Ecto neural progenitor cell (in vitro differentiated cells): ENCODE data around the gene OPCML.

Source experiments
- DNase-seq: peaks from one replicate; pipeline ENCODE4 v3.0.0-alpha.2; 2018; ENCODE audit warnings: low spot score

OPCML gene

DNA sequence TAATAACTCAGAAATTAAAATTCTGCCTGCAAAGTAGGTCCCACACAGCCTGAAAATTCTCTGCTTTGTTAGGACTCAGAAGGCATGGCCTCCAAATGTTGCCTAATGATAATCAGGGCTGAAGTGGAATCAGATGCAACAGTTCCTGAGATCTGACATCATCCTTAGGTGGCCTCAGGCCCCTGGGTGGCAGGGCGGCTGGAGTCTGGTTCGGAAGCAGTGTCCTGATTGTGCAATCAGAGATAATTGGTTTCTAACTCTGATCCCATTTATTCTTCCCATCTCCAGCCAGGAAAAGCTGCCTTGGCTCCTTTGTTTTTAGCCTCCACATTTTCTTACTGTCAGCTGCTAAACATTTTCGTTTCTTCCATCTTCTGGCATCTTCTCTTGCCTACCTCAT lies 399.3 kb downstream of the OPCML start:
- no peak for DNase-seq

DNA sequence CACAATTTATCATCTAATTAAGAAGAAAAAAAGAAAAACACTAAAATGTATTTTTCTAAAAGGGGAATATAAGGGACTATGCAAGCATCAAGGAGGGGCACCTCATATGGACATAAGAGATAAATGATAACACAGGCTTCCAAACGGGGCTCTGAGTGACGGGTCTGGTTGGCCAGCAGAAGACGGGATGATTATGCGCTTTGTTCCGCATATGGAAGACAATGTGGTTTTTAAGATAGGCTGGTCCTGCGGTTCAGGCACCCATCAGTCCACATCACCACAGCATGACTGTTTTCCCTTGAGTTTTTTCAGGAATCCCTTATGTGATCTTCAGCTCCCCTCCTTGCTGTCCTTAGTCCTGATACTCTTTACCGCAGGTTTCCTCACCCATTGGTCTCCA lies 404.6 kb downstream of the OPCML start:
- no peak for DNase-seq

DNA sequence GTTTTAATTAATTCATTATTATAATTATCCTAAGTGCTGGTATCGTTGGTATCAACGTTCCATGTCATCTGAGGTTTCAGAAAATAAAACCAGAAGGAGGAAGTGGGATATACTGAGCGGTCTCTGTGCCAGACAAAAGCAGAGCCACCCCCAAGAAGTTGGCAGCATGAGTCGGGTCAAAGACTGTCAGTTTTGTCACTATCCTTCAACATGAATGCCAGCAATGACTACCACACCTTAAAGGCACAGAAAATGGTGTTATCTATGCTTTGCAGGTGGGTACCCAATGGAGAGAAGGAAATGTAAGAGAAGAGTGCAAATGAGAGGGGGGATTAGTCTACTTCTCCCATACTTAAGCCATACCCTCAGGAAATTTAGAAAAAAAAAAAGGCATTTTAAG lies 408.5 kb downstream of the OPCML start:
- no peak for DNase-seq

DNA sequence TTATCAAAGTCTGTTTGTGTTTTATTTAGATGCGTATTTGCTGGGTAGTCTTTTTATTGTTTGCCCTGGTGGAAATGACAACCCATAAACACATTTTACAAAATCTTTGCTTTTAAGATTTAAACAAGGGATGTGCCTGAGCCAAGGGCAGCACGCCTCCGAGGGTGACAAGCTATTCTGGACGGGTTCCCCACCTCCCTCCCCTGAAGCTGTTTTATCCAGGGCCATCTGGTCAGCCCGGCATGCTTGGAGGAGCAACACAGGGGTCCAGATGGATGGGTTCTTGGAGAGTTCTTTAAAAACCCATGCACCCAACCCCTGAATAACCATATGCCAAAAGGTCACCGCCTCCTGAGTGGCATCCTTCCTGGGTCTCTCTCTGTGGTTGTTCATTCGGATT lies 408.9 kb downstream of the OPCML start:
- DNase-seq, result no peak

DNA sequence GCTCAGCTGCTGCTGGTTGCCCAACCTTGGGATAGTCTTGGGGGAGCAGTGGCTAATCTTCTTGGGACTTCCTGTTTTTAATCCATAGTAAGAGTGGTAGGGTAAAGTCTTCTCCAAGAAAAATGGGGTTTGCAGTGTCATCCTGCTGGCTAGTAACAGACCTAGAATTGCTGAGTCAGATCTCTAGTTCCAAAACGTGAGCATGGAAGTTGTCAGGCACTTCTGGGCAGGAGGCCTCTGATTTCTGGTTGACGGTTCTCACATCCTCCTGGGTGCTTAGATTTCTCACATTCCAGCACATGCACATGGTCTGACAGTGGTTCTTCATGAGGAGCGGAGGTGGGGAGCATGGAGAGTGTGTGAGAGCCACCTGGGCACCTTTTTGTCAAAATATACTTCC lies 410.0 kb downstream of the OPCML start:
- no peak for DNase-seq

DNA sequence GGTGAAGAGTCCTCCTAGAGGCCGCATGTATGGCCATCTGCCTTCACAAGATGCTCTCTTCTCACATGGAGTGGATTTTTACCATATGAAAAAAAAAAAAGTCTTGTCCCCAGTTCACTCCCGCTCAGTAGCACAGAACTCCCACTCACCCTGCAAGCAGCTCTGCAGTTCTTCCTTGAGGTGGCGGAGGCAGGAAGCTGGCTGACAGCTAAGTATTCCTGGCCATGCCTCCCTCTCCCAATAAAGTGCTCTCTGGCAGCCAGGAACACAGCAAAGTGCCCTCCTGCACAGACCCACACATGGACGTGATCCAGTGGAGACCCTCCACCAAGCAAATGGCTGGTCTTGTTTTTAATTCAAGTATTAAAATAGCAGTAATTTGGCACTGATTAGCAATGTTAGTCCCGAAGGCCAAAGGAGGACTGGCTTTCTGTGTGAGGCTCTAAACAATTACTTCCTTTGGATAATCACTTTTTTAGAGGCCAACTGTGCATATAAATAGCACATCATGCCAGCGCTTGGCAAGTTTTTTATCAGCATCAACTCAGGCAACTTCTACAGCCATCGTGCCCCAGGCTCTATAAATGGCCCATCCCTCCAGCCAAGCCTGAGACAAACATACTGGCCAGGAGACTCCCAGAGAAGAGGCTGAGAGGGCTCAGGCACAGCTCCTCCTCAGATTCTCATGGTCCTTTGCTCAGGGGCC lies 413.6 kb downstream of the OPCML start:
- DNase-seq, result no peak

DNA sequence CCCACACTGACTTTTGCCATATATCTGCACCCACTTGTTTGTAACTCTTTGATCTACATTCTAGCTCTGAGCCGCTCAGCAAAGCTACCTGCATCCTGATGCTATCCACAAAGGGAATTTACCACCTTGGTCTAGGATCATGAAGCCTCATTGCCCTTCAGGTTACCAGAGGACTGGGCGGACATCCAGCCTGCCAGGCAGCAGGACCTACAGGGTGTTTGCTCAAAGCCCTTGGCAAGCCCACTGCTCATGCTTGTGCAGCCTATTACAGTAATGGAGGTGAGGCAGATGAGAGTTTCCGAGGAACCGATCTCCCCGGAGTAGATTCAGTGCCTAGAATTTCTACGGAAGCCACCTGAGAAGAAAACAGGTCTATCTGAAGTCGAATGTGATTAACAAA lies 417.2 kb downstream of the OPCML start:
- no peak for DNase-seq

DNA sequence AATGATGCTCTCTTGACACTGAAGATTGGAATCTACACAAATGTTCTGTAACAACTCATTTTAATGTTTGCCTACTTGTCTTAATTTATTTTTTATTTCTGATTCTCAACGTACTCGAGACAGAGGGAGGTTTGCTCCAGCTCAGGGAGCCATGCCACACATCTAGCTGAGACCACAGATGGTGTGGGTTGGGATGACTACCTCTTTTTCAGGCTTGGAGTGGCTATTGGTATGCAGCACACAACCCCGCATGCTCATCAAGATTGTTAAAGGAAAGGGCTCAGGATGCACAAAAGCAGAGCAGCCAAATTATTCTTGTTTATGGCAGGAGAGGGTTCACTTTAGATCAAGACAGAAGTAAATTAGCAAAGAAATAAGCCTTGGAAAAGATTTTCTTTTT lies 424.5 kb downstream of the OPCML start:
- no peak for DNase-seq

DNA sequence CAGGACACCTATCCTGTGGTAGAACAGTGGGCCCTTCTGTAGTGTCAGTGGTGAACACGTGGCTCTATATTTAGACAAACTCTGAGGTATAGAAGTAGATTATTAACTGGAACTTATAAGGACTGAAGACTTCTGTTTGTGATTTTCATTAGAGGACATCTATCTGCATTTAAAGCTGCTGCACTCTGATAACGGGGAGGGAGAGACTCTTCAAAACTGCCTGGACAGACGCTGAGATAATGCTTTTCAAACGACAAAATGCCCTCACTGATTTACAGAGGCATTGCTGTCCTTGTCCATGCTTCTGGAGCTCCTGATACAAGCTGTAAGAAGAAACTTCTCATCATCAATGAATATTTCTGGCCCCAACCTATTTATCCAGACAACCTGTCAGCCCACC lies 425.2 kb downstream of the OPCML start:
- DNase-seq, result no peak

DNA sequence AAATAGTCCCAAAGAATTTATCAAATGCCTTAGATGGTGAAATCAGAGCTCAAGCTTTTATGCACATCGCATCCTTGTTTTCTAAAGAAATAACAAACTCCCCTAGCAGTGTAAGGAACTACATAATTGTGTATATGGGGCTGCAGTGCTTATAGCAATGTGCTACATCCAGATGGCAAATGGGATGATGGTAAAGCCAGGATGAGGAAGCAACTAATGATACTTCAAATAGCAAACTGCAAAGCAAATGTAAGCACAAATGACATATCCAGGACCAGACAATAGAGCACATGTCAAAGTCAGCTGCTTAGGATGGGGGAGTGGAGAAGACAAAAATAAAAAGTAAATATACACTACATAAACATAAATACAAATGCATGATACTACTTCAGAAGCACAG lies 425.9 kb downstream of the OPCML start:
- DNase-seq, result no peak

DNA sequence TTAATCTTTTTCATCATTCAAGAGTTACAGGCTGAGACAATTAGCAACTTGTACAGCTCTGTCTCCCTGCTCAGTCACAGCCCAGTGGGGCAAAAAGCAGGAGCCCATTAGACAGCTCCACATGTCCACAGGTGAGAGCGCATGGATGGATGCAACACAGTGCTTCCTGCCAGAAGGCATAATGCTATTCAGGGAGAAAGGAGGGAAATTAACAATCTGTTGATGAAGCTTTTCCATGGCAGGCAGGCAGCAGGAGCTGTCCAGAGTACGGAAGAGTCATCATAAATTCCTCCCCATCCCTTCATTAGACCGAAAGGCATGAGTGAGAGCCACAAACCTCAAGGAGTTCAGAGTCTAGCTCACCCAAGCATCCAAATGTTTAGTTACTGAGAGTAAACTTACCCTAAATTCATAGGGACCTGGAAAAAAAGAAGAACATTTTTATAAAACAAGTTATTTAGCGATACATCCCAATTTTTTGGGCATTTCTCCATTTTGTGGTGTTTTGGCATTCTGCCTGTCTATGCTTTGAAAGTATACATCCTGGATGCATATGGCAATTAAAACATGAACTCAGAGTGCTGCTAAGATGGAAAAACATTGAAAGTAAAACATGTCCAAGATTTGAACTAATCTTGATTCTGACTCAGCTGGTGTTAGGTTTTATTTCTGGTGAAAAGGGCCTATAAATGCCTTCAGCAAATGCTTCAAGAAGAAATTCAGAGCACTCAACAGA lies 428.1 kb downstream of the OPCML start:
- DNase-seq, result no peak

DNA sequence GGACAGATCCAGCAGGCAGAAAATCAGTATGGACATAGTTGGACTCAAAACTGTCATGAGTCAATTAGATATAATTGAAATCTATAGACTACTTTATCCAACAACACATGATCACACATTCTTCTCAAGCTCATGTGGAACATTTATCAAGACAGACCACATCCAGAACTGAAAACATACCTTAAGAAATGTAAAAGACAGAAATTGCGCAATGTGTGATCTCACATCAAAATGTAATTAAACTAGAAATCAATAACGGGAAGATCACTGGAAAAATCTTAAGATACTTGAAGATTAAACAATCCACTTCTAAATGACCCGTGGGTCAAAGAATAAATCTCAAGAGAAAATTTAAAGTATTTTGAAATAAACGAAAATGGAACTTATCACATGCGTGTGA lies 435.3 kb downstream of the OPCML start:
- DNase-seq, result no peak

DNA sequence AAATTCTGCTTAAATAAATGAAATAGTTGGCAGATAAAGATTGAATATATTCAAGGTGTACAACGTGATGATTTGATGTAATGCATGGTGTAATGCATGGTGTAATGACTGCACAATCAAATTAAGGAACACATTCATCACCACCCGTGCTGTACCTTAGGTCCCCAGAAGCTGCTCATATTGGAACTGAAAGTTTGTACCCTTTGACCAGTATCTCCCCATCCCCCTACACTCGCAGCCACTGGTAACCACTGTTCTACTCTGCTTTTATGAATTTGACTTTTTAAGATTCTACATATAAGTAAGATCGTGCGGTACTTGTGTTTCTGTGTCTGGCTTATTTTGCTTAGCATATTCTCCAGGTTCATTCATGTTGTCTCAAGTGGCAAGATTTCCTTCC lies 445.8 kb downstream of the OPCML start:
- DNase-seq, result no peak

DNA sequence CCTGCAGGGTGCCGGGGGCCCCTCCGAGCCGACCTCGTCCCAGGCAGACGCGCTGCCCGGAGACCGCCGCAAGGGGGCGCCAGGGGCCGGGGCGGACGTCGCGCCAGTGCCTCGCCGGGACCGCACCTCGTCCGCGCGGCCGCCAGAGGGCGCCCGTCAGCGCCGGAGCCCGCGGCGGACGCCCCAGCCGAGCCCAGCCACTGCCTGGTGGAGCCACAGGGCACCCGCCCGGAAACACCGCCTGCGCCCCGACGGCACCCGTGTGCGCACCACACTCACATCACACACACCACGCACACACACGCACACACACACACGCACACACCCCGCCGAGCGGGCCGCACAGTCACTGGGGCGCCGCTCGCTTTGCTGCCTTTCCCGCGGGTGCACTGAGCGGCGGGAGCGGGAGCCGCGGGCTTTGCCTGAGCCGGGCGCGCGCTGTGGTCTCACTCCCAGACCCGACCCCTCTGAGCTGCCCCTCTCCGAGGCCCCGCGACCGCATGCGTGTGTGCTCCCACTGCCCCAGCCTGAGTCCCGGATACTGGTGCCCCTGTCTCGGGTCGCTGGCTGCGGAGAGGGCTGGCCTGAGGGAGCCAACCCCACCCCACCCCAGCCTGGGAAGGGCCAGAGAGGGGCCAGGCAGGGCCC lies 449.3 kb downstream of the OPCML start:
- DNase-seq, result peak; percentile 91

DNA sequence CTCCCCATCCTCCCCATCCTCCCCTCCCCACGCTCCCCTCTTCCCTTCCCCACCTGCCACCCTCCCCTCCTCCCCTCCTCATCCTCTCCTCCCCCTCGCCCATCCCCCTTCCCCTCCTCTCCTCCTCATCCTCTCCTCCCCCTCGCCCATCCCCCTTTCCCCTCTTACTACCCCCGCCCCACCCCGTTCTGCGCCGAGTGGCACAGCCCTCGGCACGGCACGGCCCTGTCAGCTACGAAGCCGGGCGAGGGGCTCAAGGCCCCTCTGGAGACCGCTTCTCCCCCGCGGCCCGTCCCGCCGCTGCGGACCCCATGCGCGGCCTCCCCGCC lies 449.9 kb downstream of the OPCML start:
- no peak for DNase-seq

DNA sequence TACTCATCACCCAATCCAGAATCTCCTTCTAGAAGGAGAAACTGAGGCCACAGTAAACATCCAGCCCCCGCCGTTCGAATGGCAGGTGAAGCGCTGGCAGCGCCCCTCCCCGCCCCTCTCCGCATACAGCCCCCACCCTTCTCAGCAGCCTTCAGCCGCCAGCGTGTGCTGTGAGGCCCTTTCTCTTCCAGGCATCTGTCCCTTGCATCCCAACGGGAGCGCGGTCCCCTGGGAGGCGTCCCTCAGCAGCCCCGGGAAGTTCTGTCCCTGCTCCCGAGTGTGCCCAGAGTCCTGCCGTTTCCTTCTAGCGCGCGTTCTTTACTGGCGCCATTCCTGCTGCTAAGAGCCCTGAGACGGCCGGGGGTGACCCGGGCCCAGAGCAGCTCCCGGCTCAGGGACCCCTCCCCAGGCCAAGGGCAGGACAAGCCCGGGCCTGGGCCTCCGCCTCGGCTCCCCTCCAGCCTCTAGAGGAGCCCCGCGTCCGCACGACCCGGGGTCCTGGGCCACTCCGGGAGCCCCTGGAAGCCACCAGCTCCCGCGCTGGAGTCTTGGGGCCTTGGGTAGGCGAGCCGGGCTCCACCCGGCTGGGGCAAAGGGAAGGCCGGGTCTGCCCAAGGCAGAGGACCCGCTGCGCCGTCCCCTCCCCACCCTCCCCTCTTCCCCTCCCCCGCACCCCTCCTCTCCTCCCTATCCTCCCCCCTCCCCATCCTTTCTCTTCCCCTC lies 450.4 kb downstream of the OPCML start:
- no peak for DNase-seq

DNA sequence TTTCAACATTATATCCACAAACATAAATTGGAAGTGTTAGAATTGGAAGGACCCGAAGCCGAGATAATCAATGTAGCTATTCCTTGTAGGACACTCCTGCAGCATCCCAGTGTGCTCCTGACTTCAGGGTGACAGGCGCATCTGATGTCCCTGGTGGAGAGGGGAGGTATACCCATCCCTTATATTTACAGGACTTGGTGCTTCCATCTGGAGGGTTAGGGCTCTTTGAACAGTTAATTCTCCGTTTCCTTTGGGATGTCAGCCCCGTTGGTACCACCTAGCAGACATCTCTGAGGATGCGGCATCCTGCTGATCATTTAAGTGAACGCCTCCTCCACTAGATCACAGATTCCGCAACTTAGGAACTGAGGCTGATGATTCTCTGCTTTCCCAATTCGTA lies 451.3 kb downstream of the OPCML start:
- DNase-seq, result no peak

DNA sequence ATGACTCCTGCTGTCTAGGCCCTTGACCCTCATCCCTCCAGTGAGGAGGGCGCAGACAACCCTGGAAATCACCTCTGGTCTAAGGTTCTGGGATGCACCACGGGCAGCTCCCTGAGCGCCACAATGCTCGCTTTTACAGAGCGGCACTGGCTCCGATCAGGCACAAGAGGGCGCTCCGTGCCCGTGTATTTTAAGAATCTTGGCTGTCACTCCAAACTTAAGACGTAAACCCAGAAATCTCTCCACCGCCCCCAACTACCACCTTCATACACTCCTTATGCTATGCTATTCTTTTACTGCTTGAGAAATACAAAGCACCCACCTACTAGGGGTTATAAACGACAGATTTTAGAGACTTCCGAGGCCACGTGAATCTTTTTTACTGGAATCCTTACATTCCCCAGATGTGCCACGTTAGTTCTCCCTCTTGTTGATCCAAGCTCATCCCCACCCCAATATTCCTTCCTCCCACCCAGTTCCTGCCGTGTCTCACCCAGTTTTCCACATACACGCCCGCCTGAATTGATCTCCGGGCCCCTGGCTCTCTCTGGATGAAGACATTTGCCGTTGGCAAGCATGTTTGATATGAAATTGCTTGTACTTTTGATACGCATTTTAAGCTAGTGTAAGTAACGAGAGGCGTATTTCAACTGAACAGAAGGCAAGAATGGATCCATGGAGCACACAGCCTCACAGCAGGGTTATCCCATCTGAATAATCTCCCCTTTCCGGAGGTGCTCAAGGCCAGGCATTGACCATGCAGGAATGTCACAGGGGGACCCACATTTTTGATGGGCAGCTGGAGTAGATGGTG lies 453.5 kb downstream of the OPCML start:
- DNase-seq, result peak; percentile 78

DNA sequence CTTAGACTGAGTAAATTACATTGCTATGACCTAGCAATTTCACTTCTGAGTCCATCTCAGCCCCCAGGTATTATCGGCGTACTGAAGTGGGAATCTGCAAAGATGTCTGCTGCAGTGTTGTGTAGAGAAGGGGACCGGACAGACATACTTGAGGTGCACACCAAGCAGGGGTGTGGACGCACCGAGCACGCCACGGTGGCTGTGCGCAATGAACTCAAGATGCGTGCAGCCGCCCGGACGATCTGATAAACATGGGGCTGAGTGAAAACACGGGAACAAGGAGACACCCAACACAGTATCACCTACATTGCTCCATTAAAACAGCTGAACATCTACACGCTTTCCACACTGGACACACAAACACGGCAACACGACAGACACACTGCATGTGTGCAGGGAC lies 454.3 kb downstream of the OPCML start:
- DNase-seq, result no peak

DNA sequence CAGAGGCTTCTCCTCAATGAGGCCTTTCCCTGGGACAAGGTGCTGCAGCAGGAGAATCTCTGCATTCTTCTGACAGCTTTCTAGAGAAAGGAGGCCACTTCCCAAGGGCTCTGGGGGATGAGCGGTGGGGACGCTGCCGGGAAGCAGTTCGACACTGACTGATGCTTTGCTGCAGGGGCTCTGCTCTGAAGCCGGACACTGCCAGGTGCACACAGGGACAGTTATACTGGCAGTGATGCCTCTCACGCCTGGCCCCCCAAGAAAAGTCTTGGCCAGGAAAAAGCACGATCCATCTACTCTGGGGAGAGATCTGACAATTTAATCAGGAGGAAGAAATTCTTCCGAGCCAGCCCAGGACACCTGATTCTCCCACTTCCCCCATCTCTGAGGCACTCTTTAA lies 456.9 kb downstream of the OPCML start:
- DNase-seq, result no peak

DNA sequence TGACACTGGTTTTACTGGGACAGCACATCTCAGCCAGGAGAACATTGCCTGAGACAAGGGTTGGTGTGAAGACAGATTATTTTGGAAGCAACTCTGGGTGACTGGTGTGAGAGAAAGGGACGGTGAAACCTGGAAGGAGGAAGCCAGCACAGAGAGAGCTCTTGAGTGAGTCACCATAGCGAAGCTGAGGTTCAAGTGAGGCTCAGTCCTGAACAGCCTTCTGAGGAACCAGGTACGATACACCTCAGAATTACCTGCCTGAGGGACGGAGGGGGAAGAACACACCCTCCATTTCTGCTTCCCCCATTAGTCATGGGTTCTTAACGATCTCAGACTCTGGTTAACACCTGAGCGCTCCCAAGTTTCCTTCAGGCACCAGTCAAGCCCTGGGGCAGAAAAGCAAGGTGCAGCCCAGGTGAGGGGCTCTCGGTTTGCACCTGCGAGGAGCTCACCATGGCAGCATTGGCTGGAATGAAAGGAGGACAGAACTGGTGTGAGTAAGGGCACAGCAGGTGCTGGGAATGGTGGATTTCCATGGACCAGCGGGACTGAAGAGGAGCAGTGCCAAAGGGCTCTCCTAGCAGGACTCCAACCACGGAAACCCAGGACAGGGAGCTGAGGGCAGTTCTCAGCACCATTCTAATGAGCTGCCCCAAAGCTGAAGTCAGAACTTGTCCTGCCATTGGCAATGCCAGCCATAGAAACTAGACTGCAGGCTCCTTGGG lies 459.3 kb downstream of the OPCML start:
- no peak for DNase-seq
